GM18526 (cell line): ENCODE data around the gene ATP11A.

Source experiments
- POLR2A ChIP-seq: IDR thresholded peaks from 3 replicates; pipeline ENCODE4 v1.6.1; 2011; ENCODE audit not compliant: insufficient read length; ENCODE audit errors: extremely low read depth

Gene ATP11A

DNA sequence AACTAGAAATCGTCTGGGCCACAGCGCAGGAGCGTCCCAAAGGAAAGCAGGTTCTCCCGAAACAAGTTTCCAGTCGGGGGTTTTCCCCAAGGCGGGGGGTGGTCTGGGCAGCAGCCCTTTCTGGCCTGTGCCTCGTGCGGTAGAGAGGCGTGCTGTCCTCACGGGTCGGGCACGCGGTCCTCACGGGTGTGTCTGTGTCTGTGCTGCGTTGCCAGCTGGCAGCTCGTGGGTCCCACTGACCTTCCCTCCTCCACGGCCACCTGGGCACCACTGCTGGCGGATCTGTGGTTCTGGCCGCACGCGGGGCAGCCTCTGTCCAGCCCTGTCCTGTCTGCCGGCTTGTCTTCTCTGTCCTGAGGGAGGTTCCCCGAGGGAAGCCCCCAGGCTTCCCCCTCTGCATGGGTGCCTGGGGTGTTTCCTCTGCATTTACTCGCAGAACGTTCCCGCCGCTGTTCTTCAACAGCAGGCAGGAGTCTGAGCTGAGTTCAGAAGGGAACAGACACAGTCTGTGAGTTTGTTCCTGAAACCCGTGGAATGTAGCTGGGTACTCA lies 181.0 kb downstream of the ATP11A start:
- no peak for TF ChIP-seq POLR2A

GRCh38 chr13:112871742-112872141 lies 181.9 kb downstream of the ATP11A start:
- TF ChIP-seq POLR2A, result no peak

DNA sequence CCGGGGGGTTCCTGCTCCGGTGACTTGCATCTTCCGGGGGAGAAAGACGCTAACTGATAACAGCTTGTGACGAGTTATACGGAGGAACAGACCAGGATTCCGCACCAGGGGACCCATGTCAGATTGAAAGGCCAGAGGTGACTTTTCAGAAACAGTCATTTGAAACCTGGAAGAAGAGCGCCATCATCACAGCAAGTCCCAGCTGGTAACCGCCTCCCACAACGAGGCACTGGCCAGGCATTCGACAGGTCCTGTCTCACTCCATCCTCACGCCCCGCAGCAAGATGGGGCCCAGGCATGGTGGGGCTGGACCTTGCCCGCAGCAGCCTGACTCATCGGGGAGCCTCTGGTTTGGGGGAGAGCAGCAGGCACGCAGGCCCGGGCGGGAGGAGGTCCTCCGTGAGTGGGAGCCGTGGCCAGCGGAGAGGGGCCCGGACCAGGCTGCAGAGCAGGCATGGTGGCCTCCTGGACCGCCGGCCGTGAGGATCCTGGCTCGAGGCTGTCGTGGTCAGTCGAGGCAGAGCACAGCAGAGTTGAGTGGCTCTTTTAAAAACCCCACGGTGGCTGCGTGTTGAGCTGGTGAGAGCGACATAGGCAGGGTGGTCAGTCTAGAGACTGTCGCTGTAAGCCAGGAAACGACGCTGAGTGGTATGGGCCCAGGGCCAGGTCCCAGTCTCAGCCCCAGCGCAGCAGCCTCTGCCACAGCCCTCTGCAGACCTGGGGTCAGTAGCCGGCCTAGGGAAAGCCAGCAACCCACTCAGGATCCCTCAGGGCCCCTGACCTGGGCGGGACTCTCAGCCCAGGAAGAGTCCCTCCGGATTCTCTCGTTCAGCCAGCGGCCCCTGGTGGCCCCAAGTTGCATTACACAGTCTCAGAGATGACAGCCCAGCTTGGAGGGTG lies 184.3 kb downstream of the ATP11A start:
- no peak for TF ChIP-seq POLR2A

DNA sequence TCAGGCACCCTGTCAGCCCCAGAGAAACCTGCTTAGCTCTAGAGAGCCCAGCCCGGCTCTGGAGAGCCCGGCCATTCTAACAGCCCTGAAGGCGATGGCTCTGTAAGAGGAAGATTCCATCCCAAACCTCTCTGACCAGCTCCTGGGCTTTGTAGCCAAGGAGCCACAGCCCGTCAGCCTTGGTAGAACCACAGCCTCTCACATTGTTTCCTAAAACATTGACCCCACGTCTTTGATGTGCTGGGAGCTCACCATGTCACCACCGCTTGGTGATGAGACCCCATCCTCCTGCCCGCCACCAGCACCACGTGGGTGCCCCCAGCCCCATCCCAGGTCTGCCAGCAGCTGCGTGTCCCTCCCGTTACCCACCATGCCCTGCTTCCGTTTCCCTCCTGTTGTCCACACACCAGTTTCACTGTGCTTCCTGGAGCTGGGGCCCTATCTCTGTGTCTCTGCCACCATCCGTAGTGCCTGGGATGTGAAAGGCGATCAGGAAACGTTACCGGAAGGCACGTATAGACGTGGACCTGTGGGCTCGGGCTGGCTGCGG lies 185.0 kb downstream of the ATP11A start:
- no peak for TF ChIP-seq POLR2A

- no peak for TF ChIP-seq POLR2A
Measured at GRCh38 chr13:112875627-112876026, 185.8 kb downstream of the ATP11A start.

DNA sequence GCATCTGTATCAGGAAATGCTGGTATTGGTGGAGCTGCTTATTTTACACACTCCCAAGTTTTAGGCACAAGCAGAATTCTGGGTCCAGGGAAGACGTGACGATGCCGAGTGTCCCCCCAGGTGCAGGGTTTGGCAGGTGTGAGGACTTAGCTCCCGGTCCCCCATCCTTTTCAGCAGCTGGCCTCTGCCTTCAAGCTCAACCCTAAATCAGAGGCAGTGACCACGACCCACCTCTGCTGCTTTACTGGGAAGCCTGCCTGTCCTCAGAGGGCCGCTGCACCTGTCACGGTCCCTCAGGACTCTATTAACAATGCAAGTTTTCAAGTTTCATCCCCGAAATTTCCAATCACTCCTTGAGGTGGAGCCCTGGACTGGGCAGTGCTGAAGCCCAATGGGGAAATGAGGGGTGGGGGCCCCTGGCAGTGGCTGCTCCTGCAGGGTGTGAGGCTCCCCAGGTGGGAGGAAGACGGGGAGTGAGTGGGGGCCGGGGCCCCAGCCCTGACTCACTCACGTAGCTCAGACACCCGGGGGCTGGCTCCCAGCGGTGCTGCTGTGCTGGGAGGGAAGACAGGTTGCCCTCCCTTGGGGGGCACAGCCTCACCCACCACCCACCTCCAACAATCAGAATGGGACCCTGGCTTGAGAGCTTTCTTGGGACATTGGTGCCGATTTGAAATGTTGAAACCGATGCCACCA lies 186.6 kb downstream of the ATP11A start:
- TF ChIP-seq POLR2A, result no peak

- no peak for TF ChIP-seq POLR2A
Measured at GRCh38 chr13:112877066-112877465, 187.2 kb downstream of the ATP11A start.

DNA sequence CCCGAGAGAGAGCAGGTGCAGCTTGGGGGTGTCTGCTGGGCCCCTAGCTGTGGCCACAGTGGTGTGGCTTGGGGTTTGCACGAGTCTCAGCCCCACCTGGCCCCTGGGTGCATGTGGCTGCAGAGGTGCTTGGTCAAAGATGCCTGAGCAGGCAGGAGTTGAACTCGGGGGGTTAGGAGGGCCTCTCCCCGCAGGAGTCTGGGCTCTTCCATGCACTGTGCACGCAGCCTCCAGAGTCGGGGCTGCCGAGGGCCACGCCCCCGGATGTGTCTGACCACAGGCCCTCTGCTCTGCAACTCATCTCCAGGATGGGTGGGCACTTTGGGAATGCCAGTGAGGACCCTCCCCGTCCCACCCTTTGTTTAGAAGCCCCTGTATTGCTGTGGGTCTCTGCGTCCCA lies 187.7 kb downstream of the ATP11A start:
- no peak for TF ChIP-seq POLR2A

GRCh38 chr13:112877976-112878955 lies 188.4 kb downstream of the ATP11A start:
- no peak for TF ChIP-seq POLR2A

DNA sequence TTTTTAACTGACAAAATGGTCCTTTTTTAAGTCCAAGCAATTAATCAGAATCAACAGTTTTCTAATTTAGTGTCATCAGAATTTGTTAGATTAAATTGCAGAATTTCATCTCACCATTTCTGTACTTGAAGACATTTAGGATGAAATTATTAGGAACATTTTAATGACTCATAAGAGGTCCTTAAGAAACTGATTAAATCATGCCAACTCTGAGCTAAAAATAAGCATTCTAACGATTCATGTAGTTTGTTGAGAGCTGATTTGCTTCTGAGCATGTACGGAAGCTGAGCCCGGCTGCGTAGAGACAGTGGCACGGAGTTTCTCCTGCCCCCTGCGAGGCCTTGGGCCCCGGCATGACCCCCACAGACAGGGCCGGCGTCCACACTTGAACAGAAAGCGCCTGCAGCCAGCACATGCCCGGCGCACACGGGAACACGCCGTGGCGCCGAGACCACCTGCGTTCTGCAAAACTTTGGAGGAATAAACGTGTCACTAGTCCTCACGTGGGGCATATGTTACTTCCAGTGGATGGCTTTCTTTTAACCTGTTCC lies 189.5 kb downstream of the ATP11A start:
- no peak for TF ChIP-seq POLR2A

- TF ChIP-seq POLR2A, result no peak
Measured at GRCh38 chr13:112880221-112880641, 190.4 kb downstream of the ATP11A start.

- no peak for TF ChIP-seq POLR2A
Measured at GRCh38 chr13:112880976-112881540, 191.2 kb downstream of the ATP11A start.

DNA sequence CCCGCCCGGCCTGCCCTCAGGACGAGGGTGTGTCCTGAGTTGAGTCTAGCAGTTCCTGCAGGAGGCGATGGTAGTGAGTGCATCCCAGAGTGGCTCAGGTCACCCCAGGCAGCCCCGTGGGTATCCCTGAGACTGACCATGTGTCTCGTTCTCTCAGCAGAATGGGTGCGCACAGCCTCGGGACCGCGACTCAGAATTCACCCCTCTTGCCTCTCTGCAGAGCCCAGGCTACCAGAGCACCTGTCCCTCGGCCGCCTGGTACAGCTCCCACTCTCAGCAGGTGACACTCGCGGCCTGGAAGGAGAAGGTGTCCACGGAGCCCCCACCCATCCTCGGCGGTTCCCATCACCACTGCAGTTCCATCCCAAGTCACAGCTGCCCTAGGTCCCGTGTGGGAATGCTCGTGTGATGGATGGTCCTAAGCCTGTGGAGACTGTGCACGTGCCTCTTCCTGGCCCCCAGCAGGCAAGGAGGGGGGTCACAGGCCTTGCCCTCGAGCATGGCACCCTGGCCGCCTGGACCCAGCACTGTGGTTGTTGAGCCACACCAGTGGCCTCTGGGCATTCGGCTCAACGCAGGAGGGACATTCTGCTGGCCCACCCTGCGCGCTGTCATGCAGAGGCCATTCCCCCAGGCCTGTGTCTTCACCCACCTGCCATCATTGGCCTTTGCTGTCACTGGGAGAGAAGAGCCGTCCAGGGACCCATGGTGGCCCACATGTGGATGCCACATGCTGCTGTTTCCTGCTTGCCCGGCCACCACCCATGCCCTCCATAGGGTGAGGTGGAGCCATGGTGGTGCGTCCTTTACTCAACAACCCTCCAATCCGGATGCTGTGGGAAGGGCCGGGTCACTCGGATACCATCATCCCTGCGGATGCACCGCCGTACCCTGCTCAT lies 192.1 kb downstream of the ATP11A start:
- TF ChIP-seq POLR2A, result no peak
